SU-DHL-6 (cell line): ENCODE data around the gene QKI.

Experiments used
- H2AFZ ChIP-seq: fragments of 200-600 bp; sonication (generic); 2 replicates; pipeline ENCODE4 v1.6.1; 2014; ENCODE audit warnings: low read depth, mild to moderate bottlenecking, moderate library complexity, mixed read lengths, antibody characterized with exemption, low read length; ENCODE audit not compliant: severe bottlenecking
- H3F3A ChIP-seq: fragments of 200-600 bp; shearing (Covaris generic); 2 replicates; pipeline ENCODE4 v1.6.0; 2016; ENCODE audit warnings: antibody characterized with exemption, mild to moderate bottlenecking; ENCODE audit not compliant: insufficient read depth
- H3K27ac ChIP-seq: fragments of 200-600 bp; sonication (generic); 2 replicates; pipeline ENCODE4 v1.5.1; 2016; ENCODE audit warnings: low read depth, mild to moderate bottlenecking, low read length, moderate library complexity, mixed read lengths
- H3K27me3 ChIP-seq: fragments of 200-600 bp; sonication (generic), shearing (Covaris generic); 2 replicates; pipeline ENCODE4 v1.6.0; 2014; ENCODE audit warnings: mild to moderate bottlenecking, low read length
- H3K36me3 ChIP-seq: fragments of 200-600 bp; sonication (generic); 2 replicates; pipeline ENCODE4 v1.6.1; 2014; ENCODE audit warnings: mild to moderate bottlenecking, low read length, mixed read lengths
- H3K4me2 ChIP-seq: fragments of 300-600, 200-600 bp; shearing (Covaris generic), sonication (generic); 2 replicates; pipeline ENCODE4 v1.6.0; 2014; ENCODE audit warnings: low read length, low read depth, mild to moderate bottlenecking; ENCODE audit not compliant: poor library complexity, severe bottlenecking
- H3K4me3 ChIP-seq: fragments of 200-600 bp; sonication (generic); 2 replicates; pipeline ENCODE4 v1.5.1; 2014; ENCODE audit warnings: antibody characterized with exemption, low read length, mild to moderate bottlenecking, mixed read lengths; ENCODE audit not compliant: insufficient read depth, poor library complexity, severe bottlenecking
- H3K79me2 ChIP-seq: fragments of 200-600 bp; sonication (generic); 2 replicates; pipeline ENCODE4 v1.6.1; 2014; ENCODE audit warnings: mild to moderate bottlenecking, low read length, moderate library complexity; ENCODE audit not compliant: insufficient read depth
- H3K9ac ChIP-seq: fragments of 200-600 bp; sonication (generic); 2 replicates; pipeline ENCODE4 v1.7.0; 2014; ENCODE audit warnings: mild to moderate bottlenecking, low read length
- H3K9me2 ChIP-seq: fragments of 200-600 bp; sonication (generic); replicated peaks from 2 replicates; pipeline ENCODE4 v1.6.1; 2014; ENCODE audit warnings: low read length; ENCODE audit not compliant: insufficient read depth
- H3K9me3 ChIP-seq: fragments of 200-600 bp; sonication (generic); 2 replicates; pipeline ENCODE4 v1.6.1; 2014; ENCODE audit warnings: low read length, mixed read lengths; ENCODE audit not compliant: insufficient read depth
- H4K20me1 ChIP-seq: fragments of 200-600 bp; sonication (generic); 2 replicates; pipeline ENCODE4 v1.6.1; 2014; ENCODE audit warnings: low read depth, mild to moderate bottlenecking, antibody characterized with exemption, low read length, moderate library complexity, mixed read lengths
- CTCF ChIP-seq: fragments of 200-600 bp; sonication (generic); IDR thresholded peaks from one replicate; pipeline ENCODE4 v1.5.1; 2017; ENCODE audit warnings: antibody characterized with exemption, mild to moderate bottlenecking, low read length, moderate library complexity; ENCODE audit not compliant: insufficient read depth, poor library complexity, severe bottlenecking
- EZH2phosphoT487 ChIP-seq: fragments of 200-600 bp; sonication (generic), shearing (Covaris generic); conservative IDR thresholded peaks from 2 replicates; pipeline ENCODE4 v1.6.1; 2018; ENCODE audit warnings: mild to moderate bottlenecking, antibody characterized with exemption, low read length, moderate library complexity, mixed read lengths

The QKI gene

GRCh38 chr6:163487606-163488005 is 73.1 kb downstream of the QKI start:
- TF ChIP-seq CTCF (no peak), EZH2phosphoT487 (no peak)
- peaks cover 4% of the 10 kb centered on the region for H4K20me1 ChIP-seq
- peaks cover 41% of the 10 kb centered on the region for H3K79me2 ChIP-seq

GRCh38 chr6:163489584-163489983 is 75.1 kb downstream of the QKI start:
- Histone ChIP-seq H4K20me1 (peaks cover 4% of the 10 kb centered on the region), H2AFZ (no peak overlapping the region), H3F3A (no peaks in the 10 kb centered on the region), H3K79me2 (peaks cover 50% of the 10 kb centered on the region), H3K4me2 (no peak overlapping the region), H3K27ac (no peak overlapping the region), H3K9me2 (no peaks in the 10 kb centered on the region), H3K4me3 (no peak overlapping the region), H3K27me3 (no peaks in the 10 kb centered on the region), H3K9me3 (no peaks in the 10 kb centered on the region), H3K36me3 (no peaks in the 10 kb centered on the region), H3K9ac (no peak overlapping the region)
- no peak for TF ChIP-seq CTCF

More at GRCh38 chr6:163487606-163488005, 73.1 kb downstream of the QKI start:
- H3K27me3 ChIP-seq, result no peaks in the 10 kb centered on the region
- no peaks in the 10 kb centered on the region for H3K9me2 ChIP-seq
- H3K9ac ChIP-seq, result no peak overlapping the region
- H3K9me3 ChIP-seq, result no peaks in the 10 kb centered on the region
- no peaks in the 10 kb centered on the region for H3F3A ChIP-seq
- no peak overlapping the region for H3K4me2 ChIP-seq
- no peak overlapping the region for H3K27ac ChIP-seq
- H2AFZ ChIP-seq, result no peak overlapping the region
- no peaks in the 10 kb centered on the region for H3K36me3 ChIP-seq
- no peak overlapping the region for H3K4me3 ChIP-seq

- no peak overlapping the region for H3K4me2 ChIP-seq
- peaks cover 4% of the 10 kb centered on the region for H4K20me1 ChIP-seq
- H3K79me2 ChIP-seq, result peaks cover 46% of the 10 kb centered on the region
- H3K9ac ChIP-seq, result no peak overlapping the region
- no peaks in the 10 kb centered on the region for H3K9me3 ChIP-seq
- H3K4me3 ChIP-seq, result no peak overlapping the region
- H3K27me3 ChIP-seq, result no peaks in the 10 kb centered on the region
- no peak for TF ChIP-seq CTCF
- no peak for TF ChIP-seq EZH2phosphoT487
- no peak overlapping the region for H2AFZ ChIP-seq
- no peaks in the 10 kb centered on the region for H3K36me3 ChIP-seq
- H3K27ac ChIP-seq, result no peak overlapping the region
- H3K9me2 ChIP-seq, result no peaks in the 10 kb centered on the region
- H3F3A ChIP-seq, result no peaks in the 10 kb centered on the region
Measured at GRCh38 chr6:163490826-163491577, 76.5 kb downstream of the QKI start.
